ENCODE data around the gene TPCN1. TPM values are rescaled to one million over a fixed set of nuclear protein-coding genes. Genes with fewer than 3 reads are reported as not detected.

TPCN1 gene
- 2.4 TPM for total RNA-seq

GRCh38 chr12:113221181-113221996 is at the start of gene TPCN1:
Gene TPCN1 (plus strand): TSS chr12:113221464. CDS start chr12:113226853, 5,389 bp downstream.
- peak; percentile 95 to 96 for DNase-seq (ENCODE audit: low spot score in 2 of 2)
- FAIRE-seq, result peak; percentile 99

- FAIRE-seq, result no peak
- DNase-seq (ENCODE audit: low spot score in 2 of 2), result no peak
Measured at GRCh38 chr12:113171543-113171942, 49.7 kb upstream of the TPCN1 start.

DNA sequence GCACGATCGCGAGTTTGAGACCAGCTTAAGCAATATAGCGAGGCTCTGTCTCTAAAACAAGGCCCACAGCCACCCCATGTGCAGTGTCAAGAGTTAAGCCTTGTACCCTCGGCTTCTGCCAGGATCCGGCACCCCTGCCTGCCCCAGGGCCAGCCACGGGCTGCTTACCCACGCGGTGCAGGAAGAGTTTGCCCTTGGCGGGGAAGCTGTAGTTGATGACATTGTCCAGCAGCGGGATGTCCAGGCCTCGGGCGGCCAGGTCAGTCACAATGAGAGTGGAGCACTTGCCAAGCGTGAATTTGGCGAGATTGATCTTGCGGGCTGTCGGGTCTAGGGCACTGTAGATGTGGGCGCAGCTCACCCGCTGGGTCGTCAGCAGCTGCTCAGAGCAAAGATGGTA is 49.1 kb upstream of the TPCN1 start:
- DNase-seq (ENCODE audit: low spot score in 2 of 2) (no peak), FAIRE-seq (no peak)

- FAIRE-seq (no peak), DNase-seq (ENCODE audit: low spot score in 2 of 2) (no peak)
Measured at GRCh38 chr12:113173081-113173698, 48.1 kb upstream of the TPCN1 start.

- DNase-seq (ENCODE audit: low spot score in 2 of 2) (peak; percentile 75 to 89), FAIRE-seq (no peak)
Measured at GRCh38 chr12:113174461-113175384, 46.5 kb upstream of the TPCN1 start.

- no peak for DNase-seq (ENCODE audit: low spot score in 2 of 2)
- FAIRE-seq, result no peak
Measured at GRCh38 chr12:113179023-113179422, 42.2 kb upstream of the TPCN1 start.

GRCh38 chr12:113180333-113180732 is 40.9 kb upstream of the TPCN1 start:
- DNase-seq (ENCODE audit: low spot score in 2 of 2) (no peak), FAIRE-seq (no peak)

DNA sequence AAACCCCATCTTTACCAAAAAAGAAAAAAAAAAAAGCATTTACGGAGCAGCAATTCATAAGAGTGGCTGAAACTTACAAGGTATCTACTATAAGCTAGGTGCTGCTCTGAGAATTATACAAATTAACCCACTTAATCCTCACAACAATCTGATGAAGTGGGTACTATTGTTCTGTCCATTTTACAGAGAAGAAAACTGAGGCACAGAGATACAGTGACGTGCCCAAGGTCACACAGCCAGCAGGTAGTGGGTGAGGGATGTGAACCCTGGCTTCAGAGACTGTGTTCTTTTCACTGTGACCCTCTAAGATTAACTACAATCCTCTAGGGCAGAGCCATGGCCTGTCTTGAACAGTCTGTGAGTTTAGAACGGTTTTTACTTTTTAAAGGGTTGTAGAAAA is 39.3 kb upstream of the TPCN1 start:
- DNase-seq (ENCODE audit: low spot score in 2 of 2) (no peak), FAIRE-seq (no peak)

- DNase-seq (ENCODE audit: low spot score in 2 of 2) (no peak), FAIRE-seq (no peak)
Measured at GRCh38 chr12:113183030-113183589, 38.2 kb upstream of the TPCN1 start.

DNA sequence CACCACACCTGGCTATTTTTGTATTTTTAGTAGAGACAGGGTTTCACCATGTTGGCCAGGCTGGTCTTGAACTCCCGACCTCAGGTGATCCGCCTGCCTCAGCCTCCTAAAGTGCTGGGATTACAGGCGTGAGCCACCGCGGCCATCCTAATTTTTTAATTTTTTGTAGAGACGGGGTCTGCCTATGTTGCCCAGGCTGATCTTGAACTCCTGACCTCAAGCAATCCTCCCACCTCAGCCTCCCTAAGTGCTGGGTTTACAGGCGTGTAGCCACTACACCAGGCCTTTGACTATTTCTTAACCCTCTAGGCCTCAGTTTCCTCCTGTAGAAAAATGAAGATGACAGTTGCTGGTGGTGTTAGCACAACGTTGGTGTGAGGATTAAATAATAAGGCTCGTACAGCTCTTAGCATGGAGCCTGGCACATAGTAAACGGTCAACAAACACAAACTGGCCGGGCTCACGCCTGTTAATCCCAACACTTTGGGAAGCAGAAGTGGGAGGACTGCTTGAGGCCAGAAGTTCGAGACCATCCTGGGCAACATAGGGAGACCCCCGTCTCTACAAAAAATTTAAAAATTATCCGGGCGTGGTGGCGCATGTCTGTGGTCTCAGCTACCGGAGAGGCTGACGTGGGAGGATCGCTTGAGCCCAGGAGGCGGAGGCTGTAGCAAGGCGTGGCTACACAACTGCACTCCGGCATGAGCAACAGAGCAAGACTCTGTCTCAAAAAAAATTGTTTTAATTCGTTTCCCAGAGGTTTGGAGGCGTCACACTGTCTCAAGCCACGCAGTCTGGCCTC is 37.0 kb upstream of the TPCN1 start:
- FAIRE-seq (no peak), DNase-seq (ENCODE audit: low spot score in 2 of 2) (no peak)

DNA sequence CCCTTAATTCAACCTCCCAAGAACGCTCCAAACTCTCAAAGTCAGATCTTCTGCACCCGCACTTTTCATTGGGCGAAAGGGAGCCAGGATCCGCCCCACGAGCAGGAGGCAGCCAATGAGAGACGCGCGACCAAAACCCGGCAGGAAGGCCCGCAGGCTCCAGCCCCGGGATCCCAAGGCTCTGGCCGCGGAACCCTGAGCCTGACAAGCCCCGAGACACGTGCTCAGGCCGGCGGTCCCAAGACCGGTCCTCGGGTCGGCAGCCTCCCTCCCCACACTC is 36.4 kb upstream of the TPCN1 start:
- DNase-seq (ENCODE audit: low spot score in 2 of 2) (peak; percentile 78 to 82), FAIRE-seq (no peak)

- FAIRE-seq (no peak), DNase-seq (ENCODE audit: low spot score in 2 of 2) (peak; percentile 83 to 84)
Measured at GRCh38 chr12:113185180-113186032, 35.9 kb upstream of the TPCN1 start, which contains the start of the genes DDX54 and RITA1. Gene DDX54 (minus strand): TSS chr12:113185478. CDS start chr12:113185451, 27 bp downstream. Gene RITA1 (plus strand): TSS chr12:113185721. CDS start chr12:113186747, 1,026 bp downstream.

GRCh38 chr12:113186033-113186365 is 35.3 kb upstream of the TPCN1 start:
- FAIRE-seq, result no peak
- DNase-seq (ENCODE audit: low spot score in 2 of 2), result no peak

GRCh38 chr12:113186666-113187325 is 34.5 kb upstream of the TPCN1 start:
- FAIRE-seq, result no peak
- no peak for DNase-seq (ENCODE audit: low spot score in 2 of 2)

DNA sequence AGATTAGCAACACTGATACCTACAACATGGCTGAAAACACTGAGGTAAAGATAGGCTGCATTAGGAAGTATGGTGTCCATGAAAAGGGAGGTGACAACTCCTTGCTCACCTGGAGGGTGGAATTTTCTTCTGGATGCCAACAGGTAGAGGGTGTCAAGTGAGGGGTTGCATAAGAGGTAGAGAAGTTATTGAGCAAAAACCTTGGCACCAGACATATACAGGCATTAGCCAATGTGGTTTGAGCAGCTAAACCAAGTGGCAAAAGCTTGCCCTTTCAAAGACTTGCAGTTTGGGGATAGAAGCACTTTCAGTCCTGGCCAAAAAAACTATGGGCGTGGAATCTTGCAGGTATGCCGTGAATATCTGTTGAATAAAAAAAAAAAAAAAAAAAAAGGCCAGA is 31.9 kb upstream of the TPCN1 start:
- DNase-seq (ENCODE audit: low spot score in 2 of 2) (no peak), FAIRE-seq (no peak)

- FAIRE-seq (no peak), DNase-seq (ENCODE audit: low spot score in 2 of 2) (no peak)
Measured at GRCh38 chr12:113190761-113191160, 30.5 kb upstream of the TPCN1 start.

GRCh38 chr12:113191227-113191626 is 30.0 kb upstream of the TPCN1 start:
- DNase-seq (ENCODE audit: low spot score in 2 of 2) (no peak), FAIRE-seq (no peak)

DNA sequence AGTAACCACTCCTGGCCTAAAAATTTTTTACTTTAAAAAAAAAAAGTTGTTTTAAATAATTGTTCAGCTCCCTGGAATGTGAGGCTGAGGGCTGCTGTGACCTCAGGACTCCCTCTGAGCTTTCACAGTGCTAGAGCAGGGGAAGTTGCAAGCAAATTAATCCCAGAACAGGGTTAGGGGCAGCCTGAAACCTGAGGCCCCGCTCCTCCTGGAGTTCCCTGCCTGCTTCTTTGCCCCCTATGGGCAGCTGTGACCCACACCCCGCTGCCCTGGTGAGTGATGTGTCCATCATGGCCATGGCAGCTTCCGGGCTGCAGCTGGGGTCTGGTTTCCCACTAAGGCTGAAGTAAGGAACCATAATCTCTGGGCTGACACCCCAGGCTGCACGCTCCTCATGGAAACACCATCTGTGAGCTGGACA is 26.3 kb upstream of the TPCN1 start:
- DNase-seq (ENCODE audit: low spot score in 2 of 2), result no peak
- FAIRE-seq, result no peak
